Testis (tissue), 2 donors: ENCODE data around the gene GMPPB.

Experiments used
- CTCF ChIP-seq, 3 experiments: fragments of 450-650 bp in 2 of 3; fragments of 200-600 bp in 1 of 3; sonication (generic) in 1 of 3; IDR thresholded peaks; one replicate each; pipeline ENCODE4 v1.5.1; 2016 to 2019; ENCODE audit warnings: antibody characterized with exemption in 3 of 3, mild to moderate bottlenecking in 2 of 3, moderate library complexity in 1 of 3
- POLR2A ChIP-seq: fragments of 450-650 bp; IDR thresholded peaks from one replicate; pipeline ENCODE4 v1.6.1; 2017; ENCODE audit warnings: antibody characterized with exemption, mild to moderate bottlenecking, moderate library complexity

GRCh38 chr3:49732597-49732996 is 8.8 kb upstream of the GMPPB start:
- TF ChIP-seq CTCF (IDR thresholded peaks at IDR 0.05): no peak
- no peak for TF ChIP-seq POLR2A
